Adrenal gland (tissue), 12 donors: ENCODE measurements around the gene SIVA1. TPM values are rescaled to one million over a fixed set of nuclear protein-coding genes. Genes with fewer than 3 reads are reported as not detected.
A peak's percentile ranks its signal among the peaks of the same experiment; 100 is the strongest.

ENCODE experiments used
- DNase-seq, 7 donors: peaks; one replicate each; pipeline ENCODE4 v3.0.0-alpha.2; 2019 to 2020
- H3K27ac ChIP-seq, 5 donors: fragments of 200-600 bp; sonication (generic) in 4 of 5; 1 replicate in 3 of 5; 2 replicates in 2 of 5; pipeline versions ENCODE4 v1.5.1 to v1.8.0; 2016 to 2020; ENCODE audit warnings: mild to moderate bottlenecking in 1 of 5
- H3K27me3 ChIP-seq: fragments of 200-600 bp; 2 replicates; pipeline ENCODE4 v1.8.0; 2021
- H3K36me3 ChIP-seq, 2 donors: fragments of 200-600 bp; replicated peaks in 1 of 2; 1 replicate in 1 of 2; 2 replicates in 1 of 2; pipeline versions ENCODE4 v1.5.1 to v1.8.0; 2018 to 2022
- H3K4me1 ChIP-seq, 2 donors: fragments of 200-600 bp; replicated peaks in 1 of 2; 1 replicate in 1 of 2; 2 replicates in 1 of 2; pipeline versions ENCODE4 v1.5.1 to v1.8.0; 2018 to 2021
- H3K4me3 ChIP-seq, 4 donors: fragments of 200-600 bp; sonication (generic) in 3 of 4; one replicate each; pipeline ENCODE4 v1.5.1; 2016 to 2018
- H3K9me3 ChIP-seq, 3 donors: fragments of 200-600 bp; sonication (generic) in 1 of 3; replicated peaks in 1 of 3; 1 replicate in 2 of 3; 2 replicates in 1 of 3; pipeline versions ENCODE4 v1.5.1 to v1.8.0; 2016 to 2021
- POLR2A ChIP-seq, 2 donors: fragments of 450-650 bp; IDR thresholded peaks; one replicate each; pipeline ENCODE4 v1.6.1; 2017; ENCODE audit warnings: antibody characterized with exemption in 2 of 2, mild to moderate bottlenecking in 2 of 2, moderate library complexity in 1 of 2
- WGBS, 4 donors: extraction: QIAGEN DNeasy Blood & Tissue Kit in 2 of 4; methylation state at CpG; one replicate each; pipeline versions ENCODE4 v1.1.5 to v1.1.7; 2013 to 2017; 5-methylcytosine and 5-hydroxymethylcytosine counted together
- intact Hi-C, 2 donors: fragments of 100-400 bp; cut with DNase I; formaldehyde crosslinking; loops; one replicate each; pipeline versions ENCODE4 v1.14.1 to v1.15.0; 2022 to 2023
- polyA plus RNA-seq, 3 donors: library from polyadenylated mRNA; stranded (reverse); fragments of 200-250 nt in 2 of 3; fragments of 350-450 nt in 1 of 3; fragmentation: Illumina TruSeq in 1 of 3; extraction: RNeasy Lipid Tissue Mini Kit (QIAGEN cat#74804) in 1 of 3; gene quantifications; one replicate each; pipeline ENCODE4 v1.2.3, GENCODE V29; 2013 to 2014
- total RNA-seq, 9 donors: library from RNA; depleted of rRNA in 4 of 9; stranded (reverse); fragments of >200 nt in 4 of 9; fragments of 120-200 nt in 1 of 9; fragmentation: NEBNext Ultra II Directional in 1 of 9; extraction: Animal tissue kit (Norgen Biotek cat#: 25700) in 1 of 9; gene quantifications; one replicate each; pipeline versions ENCODE4 v1.1.0 to v1.2.4, GENCODE V29; 2013 to 2023
- TF ChIP-seq, protein P1 (sequence below), 6 experiments: fragments of 450-650 bp in 4 of 6; fragments of 200-600 bp in 2 of 6; sonication (generic) in 1 of 6; IDR thresholded peaks; 1 replicate in 5 of 6; 2 replicates in 1 of 6; pipeline versions ENCODE4 v1.5.1 to v1.8.0; 2016 to 2021; ENCODE audit warnings: antibody characterized with exemption in 6 of 6, mild to moderate bottlenecking in 2 of 6, moderate library complexity in 1 of 6
- donor health status: healthy with polysubstance abuse.
- donor health status: Bipolar disorder and iron deficiency.
- donor health status: DM: yes; HTN: yes; CAD: no.
- donor health status: DM: no; HTN: no; CAD: no.
- donor health status: DM: no; HTN: no; CAD: no.
- donor health status: DM: yes; HTN: yes; CAD: no.

SIVA1 gene
- total and polyA plus RNA-seq, 12 donors: 2.0 to 294 (median 83.2) TPM

DNA sequence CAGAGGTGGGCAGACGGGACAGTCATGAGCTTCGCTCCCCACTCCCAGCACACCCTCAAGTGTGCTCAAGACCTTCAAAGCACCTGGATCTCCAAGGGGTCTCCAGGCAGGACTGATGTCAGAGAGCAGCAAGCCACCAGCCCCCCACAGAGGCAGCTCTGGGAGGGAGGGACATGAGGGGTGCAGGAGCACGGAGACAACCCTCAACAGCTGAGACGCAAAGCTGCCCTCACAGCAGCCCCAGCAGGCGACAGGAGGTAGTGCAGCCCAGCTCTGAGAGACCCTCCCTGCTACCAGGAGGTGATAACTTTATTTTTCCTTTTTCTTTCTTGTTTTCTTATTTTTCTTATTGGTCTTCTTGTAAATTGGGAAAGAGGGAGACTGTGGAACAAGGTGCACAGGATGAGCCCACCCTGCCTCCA, 17.9 kb downstream of the SIVA1 start:
- intact Hi-C loops: loop anchor here (5.0 kb wide), 1 partner anchor 51 kb away; no protein-coding TSS in a partner anchor
- WGBS, 4 donors: 88 to 98% (median 93%) methylated on average over 3 to 5 of the region's 5 CpGs
- Histone ChIP-seq H3K27ac (no peak overlapping the region), H3K27me3 (no peaks in the 10 kb centered on the region), H3K4me1 (peaks cover 0 to 4% of the 10 kb centered on the region in 2 donors), H3K4me3 (no peak overlapping the region), H3K9me3 (no peaks in the 10 kb centered on the region), H3K36me3 (peaks cover 0 to 46% of the 10 kb centered on the region in 2 donors)
- DNase-seq: no peak
- TF ChIP-seq POLR2A (IDR thresholded peaks at IDR 0.05): no peak
- TF ChIP-seq, protein P1, sequence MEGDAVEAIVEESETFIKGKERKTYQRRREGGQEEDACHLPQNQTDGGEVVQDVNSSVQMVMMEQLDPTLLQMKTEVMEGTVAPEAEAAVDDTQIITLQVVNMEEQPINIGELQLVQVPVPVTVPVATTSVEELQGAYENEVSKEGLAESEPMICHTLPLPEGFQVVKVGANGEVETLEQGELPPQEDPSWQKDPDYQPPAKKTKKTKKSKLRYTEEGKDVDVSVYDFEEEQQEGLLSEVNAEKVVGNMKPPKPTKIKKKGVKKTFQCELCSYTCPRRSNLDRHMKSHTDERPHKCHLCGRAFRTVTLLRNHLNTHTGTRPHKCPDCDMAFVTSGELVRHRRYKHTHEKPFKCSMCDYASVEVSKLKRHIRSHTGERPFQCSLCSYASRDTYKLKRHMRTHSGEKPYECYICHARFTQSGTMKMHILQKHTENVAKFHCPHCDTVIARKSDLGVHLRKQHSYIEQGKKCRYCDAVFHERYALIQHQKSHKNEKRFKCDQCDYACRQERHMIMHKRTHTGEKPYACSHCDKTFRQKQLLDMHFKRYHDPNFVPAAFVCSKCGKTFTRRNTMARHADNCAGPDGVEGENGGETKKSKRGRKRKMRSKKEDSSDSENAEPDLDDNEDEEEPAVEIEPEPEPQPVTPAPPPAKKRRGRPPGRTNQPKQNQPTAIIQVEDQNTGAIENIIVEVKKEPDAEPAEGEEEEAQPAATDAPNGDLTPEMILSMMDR (IDR thresholded peaks at IDR 0.05): peak; percentile 12 to 51 (median 42)

GRCh38 chr14:104771374-104771773, 18.4 kb downstream of the SIVA1 start:
- 78 to 99% (median 95%) methylated on average over 3 to 4 of the region's 4 CpGs for WGBS, 4 donors
- Histone ChIP-seq H3K27ac (no peak overlapping the region), H3K4me1 (peaks cover 0 to 4% of the 10 kb centered on the region in 2 donors), H3K9me3 (no peaks in the 10 kb centered on the region), H3K36me3 (peaks cover 0 to 49% of the 10 kb centered on the region in 2 donors), H3K27me3 (no peaks in the 10 kb centered on the region), H3K4me3 (no peak overlapping the region)
- TF ChIP-seq, protein P1 (IDR thresholded peaks at IDR 0.05): no peak
- no peak for TF ChIP-seq POLR2A (IDR thresholded peaks at IDR 0.05)
- intact Hi-C loops: loop anchor here (5.0 kb wide), 1 partner anchor 51 kb away; no protein-coding TSS in a partner anchor
- DNase-seq: no peak

GRCh38 chr14:104771918-104772706, 19.2 kb downstream of the SIVA1 start:
- intact Hi-C loops: loop anchor here (5.0 kb wide), 1 partner anchor 50 kb away; no protein-coding TSS in a partner anchor
- Histone ChIP-seq H3K27ac (no peak overlapping the region), H3K4me3 (no peak overlapping the region), H3K36me3 (peaks cover 0 to 55% of the 10 kb centered on the region in 2 donors), H3K4me1 (peaks cover 0 to 4% of the 10 kb centered on the region in 2 donors), H3K27me3 (no peaks in the 10 kb centered on the region), H3K9me3 (no peaks in the 10 kb centered on the region)
- 85 to 90% (median 87%) methylated on average over 20 to 34 of the region's 34 CpGs for WGBS, 4 donors
- no peak for DNase-seq
- no peak for TF ChIP-seq POLR2A (IDR thresholded peaks at IDR 0.05)
- TF ChIP-seq, protein P1 (IDR thresholded peaks at IDR 0.05): no peak

- DNase-seq: no peak
- no peak for TF ChIP-seq POLR2A (IDR thresholded peaks at IDR 0.05)
- TF ChIP-seq, protein P1 (IDR thresholded peaks at IDR 0.05): no peak
- Histone ChIP-seq H3K27ac (no peak overlapping the region), H3K27me3 (no peaks in the 10 kb centered on the region), H3K36me3 (peaks cover 0 to 55% of the 10 kb centered on the region in 2 donors), H3K9me3 (no peaks in the 10 kb centered on the region), H3K4me3 (no peak overlapping the region), H3K4me1 (peaks cover 0 to 4% of the 10 kb centered on the region in 2 donors)
- intact Hi-C loops: loop anchor here (5.0 kb wide), 1 partner anchor 49 kb away; no protein-coding TSS in a partner anchor
- WGBS, 4 donors: 81 to 91% (median 90%) methylated on average over 11 to 38 of the region's 38 CpGs
Observed at GRCh38 chr14:104772707-104773504, 20.0 kb downstream of the SIVA1 start.
